Measurements from ENCODE around the gene RGL3. TPM values are rescaled to one million over a fixed set of nuclear protein-coding genes. Genes with fewer than 3 reads are reported as not detected.

Gene RGL3
- total RNA-seq, 1 donor from 2014 or later, result 44.8 TPM

GRCh38 chr19:11423791-11424181 is 4.7 kb upstream of the RGL3 start:
- no peak for TF ChIP-seq CTCF (conservative IDR thresholded peaks at IDR 0.05)
- Mint-ChIP-seq H3K27ac (no peak overlapping the region), H3K4me3 (no peak overlapping the region), H3K9me3 (no peaks in the 10 kb centered on the region), H3K27me3 (peaks cover 44% of the 10 kb centered on the region), H3K4me1 (ENCODE audit: unreplicated experiment) (peaks cover 4% of the 10 kb centered on the region), H3K36me3 (no peaks in the 10 kb centered on the region)
- DNase-seq (ENCODE audit: extremely low spot score, unreplicated experiment), result no peak

DNA sequence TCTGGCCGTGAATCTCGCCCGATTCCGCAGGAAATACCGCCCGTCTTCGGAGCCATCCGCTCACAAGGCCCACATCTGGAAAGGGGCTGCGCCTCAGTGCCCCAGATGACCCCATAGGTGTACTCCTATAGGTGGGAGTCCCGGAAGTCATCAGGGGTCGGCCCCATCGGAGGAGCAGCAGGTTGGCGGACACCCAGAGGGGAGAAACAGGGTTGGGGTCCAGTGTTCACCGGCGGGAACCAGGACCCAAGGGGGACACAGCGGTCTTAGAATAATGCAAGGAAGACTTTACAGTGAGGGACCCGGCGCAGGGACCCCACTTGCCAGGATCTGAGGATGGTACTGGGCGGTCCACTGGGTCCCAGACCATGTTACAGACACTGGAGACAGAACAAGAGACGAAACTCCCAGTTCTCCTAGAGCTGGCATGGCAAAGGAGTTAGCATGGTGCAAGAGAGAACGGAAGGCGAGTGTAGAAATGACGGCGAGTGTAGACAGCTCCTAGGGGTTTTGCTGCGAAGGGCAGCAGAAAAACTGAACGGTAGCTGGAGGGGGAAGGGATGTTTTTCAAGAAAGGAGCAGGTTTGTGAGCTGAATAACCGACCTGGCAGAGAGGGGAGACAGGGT is 4.2 kb upstream of the RGL3 start:
- H3K27me3 Mint-ChIP-seq, result peaks cover 50% of the 10 kb centered on the region
- no peaks in the 10 kb centered on the region for H3K36me3 Mint-ChIP-seq
- DNase-seq (ENCODE audit: extremely low spot score, unreplicated experiment), result no peak
- H3K9me3 Mint-ChIP-seq, result no peaks in the 10 kb centered on the region
- no peak for TF ChIP-seq CTCF (conservative IDR thresholded peaks at IDR 0.05)
- peaks cover 4% of the 10 kb centered on the region for H3K4me1 Mint-ChIP-seq (ENCODE audit: unreplicated experiment)
- no peak overlapping the region for H3K27ac Mint-ChIP-seq
- no peak overlapping the region for H3K4me3 Mint-ChIP-seq

DNA sequence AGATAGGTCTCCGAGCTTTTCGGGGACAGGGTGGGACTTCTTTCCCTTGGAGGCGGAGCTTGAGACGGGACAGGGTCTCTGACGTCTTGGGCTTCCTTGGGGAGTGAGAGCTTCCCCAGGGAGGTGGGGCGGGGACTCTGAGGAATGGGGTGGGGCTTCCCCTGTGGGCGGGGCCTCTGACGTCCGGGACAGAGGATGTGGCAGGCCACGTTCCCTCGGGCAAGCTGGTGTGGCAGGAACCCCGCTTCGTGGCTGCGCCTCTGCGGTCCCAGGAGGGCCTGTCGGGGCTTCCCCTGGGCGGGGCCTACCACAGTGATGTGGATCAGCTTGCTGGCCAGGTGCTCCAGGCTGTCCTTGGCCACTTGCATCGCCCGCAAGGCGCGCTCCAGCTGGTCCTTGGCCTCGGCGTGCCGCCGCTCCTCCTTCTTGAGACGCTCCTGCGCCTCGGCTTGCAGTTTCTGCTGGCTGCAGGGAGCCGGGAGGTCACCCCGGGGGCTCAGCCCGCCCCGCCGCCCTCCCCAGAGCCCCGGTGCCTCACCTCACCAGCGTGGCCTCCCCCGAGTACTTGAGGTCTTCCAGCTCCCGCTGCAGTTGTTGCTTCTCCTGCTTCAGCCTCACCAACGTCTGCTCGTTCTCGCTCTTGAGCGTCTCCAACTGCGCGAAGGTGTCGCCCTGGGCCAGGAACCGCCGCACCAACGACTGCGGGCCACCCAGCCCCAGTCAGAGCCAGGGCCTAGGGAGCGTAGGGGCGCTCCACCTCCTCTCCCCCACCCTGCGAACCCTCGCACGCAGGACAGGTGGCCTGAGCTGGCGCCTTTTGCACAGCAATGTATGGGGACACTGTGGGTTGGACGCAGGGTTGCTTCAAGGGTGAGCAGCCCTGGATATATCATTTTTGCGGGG is 3.3 kb upstream of the RGL3 start:
- H3K9me3 Mint-ChIP-seq, result no peaks in the 10 kb centered on the region
- H3K4me1 Mint-ChIP-seq (ENCODE audit: unreplicated experiment), result peaks cover 4% of the 10 kb centered on the region
- no peak for TF ChIP-seq CTCF (conservative IDR thresholded peaks at IDR 0.05)
- H3K27ac Mint-ChIP-seq, result peak overlapping the region; percentile 81
- DNase-seq (ENCODE audit: extremely low spot score, unreplicated experiment), result no peak
- H3K27me3 Mint-ChIP-seq, result peaks cover 58% of the 10 kb centered on the region
- peak overlapping the region; percentile 79 for H3K4me3 Mint-ChIP-seq
- no peaks in the 10 kb centered on the region for H3K36me3 Mint-ChIP-seq

DNA sequence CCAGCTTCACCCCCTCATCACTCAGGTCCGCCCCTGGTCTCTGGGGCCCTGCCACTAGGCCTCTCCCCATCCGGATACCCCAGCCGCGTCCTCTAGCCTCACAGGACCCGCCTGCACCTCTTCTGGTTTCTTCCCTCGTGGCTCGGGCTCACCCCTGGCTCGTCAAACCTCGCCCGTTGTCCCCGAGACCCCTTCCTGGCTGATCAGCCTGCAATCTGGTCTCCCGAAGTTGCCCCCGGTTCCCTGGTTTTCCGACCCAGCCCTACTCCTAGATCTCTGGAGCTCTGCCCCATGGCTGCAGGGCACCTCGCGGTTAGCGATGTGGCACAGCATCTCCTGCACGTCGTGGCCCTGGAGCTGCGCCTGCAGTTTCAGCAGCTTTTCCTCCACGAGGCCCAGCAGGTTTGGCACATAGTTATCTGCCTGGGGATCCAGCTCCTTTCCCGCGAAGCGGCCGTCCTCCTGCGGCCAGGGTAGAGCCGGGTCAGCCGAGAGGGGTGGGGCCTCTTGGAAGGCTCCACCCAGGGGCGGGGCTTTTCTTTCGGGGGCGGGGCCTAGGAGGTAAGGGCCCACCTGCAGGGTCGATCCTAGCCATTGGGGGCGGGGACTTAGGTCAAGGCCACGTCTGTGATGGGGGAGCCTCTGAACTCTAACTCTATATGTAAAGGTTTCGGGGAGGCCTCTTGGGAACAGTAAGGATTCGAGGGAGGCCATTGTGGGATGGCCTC is 2.4 kb upstream of the RGL3 start:
- peaks cover 59% of the 10 kb centered on the region for H3K27me3 Mint-ChIP-seq
- DNase-seq (ENCODE audit: extremely low spot score, unreplicated experiment), result no peak
- no peak for TF ChIP-seq CTCF (conservative IDR thresholded peaks at IDR 0.05)
- H3K27ac Mint-ChIP-seq, result peak overlapping the region; percentile 81
- H3K4me3 Mint-ChIP-seq, result peak overlapping the region; percentile 79
- H3K9me3 Mint-ChIP-seq, result no peaks in the 10 kb centered on the region
- no peaks in the 10 kb centered on the region for H3K36me3 Mint-ChIP-seq
- peaks cover 4% of the 10 kb centered on the region for H3K4me1 Mint-ChIP-seq (ENCODE audit: unreplicated experiment)

GRCh38 chr19:11420429-11421370 is 1.6 kb upstream of the RGL3 start:
- peak overlapping the region; percentile 70 for H3K27ac Mint-ChIP-seq
- peaks cover 4% of the 10 kb centered on the region for H3K4me1 Mint-ChIP-seq (ENCODE audit: unreplicated experiment)
- no peaks in the 10 kb centered on the region for H3K9me3 Mint-ChIP-seq
- no peak for TF ChIP-seq CTCF (conservative IDR thresholded peaks at IDR 0.05)
- H3K27me3 Mint-ChIP-seq, result peaks cover 63% of the 10 kb centered on the region
- H3K36me3 Mint-ChIP-seq, result no peaks in the 10 kb centered on the region
- H3K4me3 Mint-ChIP-seq, result peak overlapping the region; percentile 79
- DNase-seq (ENCODE audit: extremely low spot score, unreplicated experiment), result no peak

Measured in type B pancreatic cell (in vitro differentiated cells).